ENCODE results near the gene PRKD1.

Gene PRKD1

DNA sequence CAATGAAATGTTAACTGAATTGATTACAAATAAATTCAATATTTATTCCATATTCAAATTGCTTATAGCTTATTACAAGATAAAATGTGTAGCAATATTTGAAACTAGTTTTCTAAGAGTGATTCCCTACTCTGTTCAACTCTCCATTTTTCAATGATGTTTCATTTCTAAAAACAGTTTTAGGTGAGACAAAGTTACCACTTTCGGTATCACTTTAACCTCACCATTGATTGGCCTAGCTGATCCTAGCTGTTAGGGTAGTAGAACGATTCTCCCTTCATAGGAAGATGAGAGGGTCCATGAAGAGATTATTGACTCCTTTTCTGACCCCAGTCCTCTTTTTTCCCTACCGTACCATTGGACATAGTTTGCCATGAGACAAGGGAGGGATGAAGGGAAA lies 373.3 kb downstream of the PRKD1 start:
- H3K9me3 ChIP-seq: no peaks in the 10 kb centered on the region
- no peaks in the 10 kb centered on the region for H4K20me1 ChIP-seq
- no peaks in the 10 kb centered on the region for H3K4me1 ChIP-seq
- no peak overlapping the region for H3K9ac ChIP-seq
- H3K4me3 ChIP-seq: no peak overlapping the region
- H3K27ac ChIP-seq: no peak overlapping the region
- TF ChIP-seq Cebpa-rat (IDR thresholded peaks at IDR 0.05): no peak
- no peak overlapping the region for H3K4me2 ChIP-seq
- no peaks in the 10 kb centered on the region for H3K27me3 ChIP-seq
- no peaks in the 10 kb centered on the region for H3K36me3 ChIP-seq

DNA sequence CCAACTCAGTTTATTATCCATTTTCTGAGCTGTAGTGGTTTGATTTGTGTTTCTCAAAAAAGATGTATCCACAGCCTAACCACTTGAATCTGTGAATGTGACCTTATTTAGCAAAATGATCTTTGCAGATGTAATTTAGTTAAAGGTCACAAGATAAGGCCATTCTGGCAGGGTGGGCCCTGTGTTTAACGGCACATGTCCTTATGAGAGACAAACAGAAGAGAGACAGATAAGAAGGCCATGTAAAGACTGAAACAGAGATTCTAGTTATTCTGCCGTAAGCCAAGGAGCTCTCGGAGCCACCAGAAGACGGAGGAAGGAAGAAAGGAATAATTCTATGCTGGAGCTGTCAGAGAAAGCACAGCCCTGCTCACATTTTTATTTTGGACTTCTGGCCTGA lies 374.2 kb downstream of the PRKD1 start:
- Histone ChIP-seq H3K36me3 (no peaks in the 10 kb centered on the region), H3K9ac (no peak overlapping the region), H4K20me1 (no peaks in the 10 kb centered on the region), H3K4me3 (no peak overlapping the region), H3K4me1 (no peaks in the 10 kb centered on the region), H3K9me3 (no peaks in the 10 kb centered on the region), H3K27me3 (no peaks in the 10 kb centered on the region), H3K4me2 (no peak overlapping the region), H3K27ac (no peak overlapping the region)
- no peak for TF ChIP-seq Cebpa-rat (IDR thresholded peaks at IDR 0.05)

DNA sequence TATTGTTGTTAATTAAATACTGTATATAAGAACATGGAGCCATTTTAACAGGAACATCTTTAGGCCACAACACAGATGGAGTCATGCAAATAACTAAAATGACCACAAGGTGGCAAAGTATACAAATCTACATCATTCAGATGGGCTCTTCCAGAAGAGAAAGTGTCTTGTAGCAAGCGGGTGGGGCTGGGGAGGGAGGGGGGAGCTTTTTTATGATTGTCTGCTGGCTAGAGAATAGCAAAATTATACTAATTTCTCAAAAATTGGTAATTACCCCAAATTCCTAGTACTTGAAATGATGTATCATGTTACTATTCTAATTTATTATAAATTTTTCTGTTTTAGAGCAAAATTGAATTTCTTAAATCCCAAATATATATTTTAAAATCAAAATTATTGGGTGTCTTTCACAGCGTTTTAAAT lies 378.7 kb downstream of the PRKD1 start:
- no peak for TF ChIP-seq Cebpa-rat (IDR thresholded peaks at IDR 0.05)

DNA sequence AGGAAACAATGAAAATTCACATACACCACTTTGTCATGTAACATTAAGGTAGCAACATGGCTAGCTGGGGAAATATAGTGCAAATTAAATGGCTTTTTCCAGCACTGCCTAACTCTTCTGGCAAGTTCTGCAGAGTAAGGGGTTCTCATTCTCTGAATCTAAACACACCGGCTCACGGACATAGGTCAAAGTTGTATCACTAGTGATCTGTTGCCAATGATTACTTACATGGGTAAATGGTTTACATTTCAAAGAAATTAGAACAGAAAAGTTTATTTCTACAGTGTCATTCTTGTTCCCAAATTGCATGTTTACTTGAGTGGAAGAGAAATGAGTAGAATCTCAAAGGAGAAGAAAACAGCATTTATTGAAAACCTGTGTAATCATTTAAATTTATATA lies 381.9 kb downstream of the PRKD1 start:
- no peaks in the 10 kb centered on the region for H3K36me3 ChIP-seq
- no peak for TF ChIP-seq Cebpa-rat (IDR thresholded peaks at IDR 0.05)
- H3K27me3 ChIP-seq: no peaks in the 10 kb centered on the region
- H3K9ac ChIP-seq: no peak overlapping the region
- H3K27ac ChIP-seq: no peak overlapping the region
- no peak overlapping the region for H3K4me2 ChIP-seq
- H3K4me3 ChIP-seq: no peak overlapping the region
- no peaks in the 10 kb centered on the region for H3K9me3 ChIP-seq
- no peaks in the 10 kb centered on the region for H4K20me1 ChIP-seq
- H3K4me1 ChIP-seq: no peaks in the 10 kb centered on the region

More for the DNA sequence above, 378.7 kb downstream of the PRKD1 start:
- Histone ChIP-seq H3K27me3 (no peaks in the 10 kb centered on the region), H3K4me3 (no peak overlapping the region), H3K9ac (no peak overlapping the region), H3K4me2 (no peak overlapping the region), H3K27ac (no peak overlapping the region), H3K9me3 (no peaks in the 10 kb centered on the region), H4K20me1 (no peaks in the 10 kb centered on the region), H3K4me1 (no peaks in the 10 kb centered on the region), H3K36me3 (no peaks in the 10 kb centered on the region)

DNA sequence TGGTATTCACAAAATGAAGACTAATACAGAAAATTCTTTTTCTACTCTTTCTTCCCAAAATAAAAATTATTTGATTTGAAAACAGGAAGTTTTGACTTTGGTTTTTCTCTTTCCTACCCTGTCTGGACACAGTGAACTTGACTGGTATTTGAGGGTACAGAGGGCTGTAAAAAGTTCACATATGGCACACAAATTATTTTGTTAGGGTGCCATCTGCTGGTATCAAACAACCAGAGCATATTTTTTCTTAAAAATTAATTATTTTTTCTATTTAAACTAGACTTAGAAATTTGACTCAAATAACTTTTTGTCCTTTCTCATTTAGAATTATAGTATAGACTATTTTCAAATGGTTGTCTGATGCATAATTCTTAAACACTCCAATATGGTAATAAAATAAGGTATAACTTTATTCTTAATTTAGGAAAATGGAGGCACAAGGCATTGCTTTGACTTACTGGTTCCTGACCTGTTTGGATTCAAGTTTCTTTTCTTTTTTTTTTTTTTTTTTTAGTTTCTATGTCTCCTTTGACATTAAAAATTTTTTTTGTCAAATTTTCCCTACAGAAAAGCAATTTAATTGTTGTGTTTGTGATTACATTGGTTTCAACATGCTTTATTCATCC lies 390.6 kb downstream of the PRKD1 start:
- H3K36me3 ChIP-seq: no peaks in the 10 kb centered on the region

DNA sequence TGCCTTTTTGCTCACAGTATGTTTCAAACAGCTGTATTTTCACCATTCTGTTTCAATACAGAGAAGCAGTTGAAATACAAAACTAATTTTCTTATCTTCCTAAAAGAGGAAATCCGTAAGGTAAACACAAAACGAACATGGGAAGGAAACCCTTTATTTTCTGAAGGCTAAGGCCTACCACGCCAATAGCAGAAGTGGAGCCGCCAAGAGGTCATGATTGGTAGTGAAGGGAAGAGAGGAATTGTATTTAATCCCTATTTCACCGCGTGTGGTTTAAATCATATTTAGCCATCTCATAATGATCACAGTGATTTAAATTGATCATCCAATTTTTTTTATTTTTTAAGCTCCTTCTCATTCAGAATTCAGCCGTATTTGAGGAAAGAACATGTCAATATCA lies 398.2 kb downstream of the PRKD1 start:
- Histone ChIP-seq H3K4me3 (no peak overlapping the region), H3K9me3 (no peaks in the 10 kb centered on the region), H3K27ac (no peak overlapping the region), H3K4me1 (no peaks in the 10 kb centered on the region), H3K27me3 (no peaks in the 10 kb centered on the region), H3K36me3 (no peaks in the 10 kb centered on the region), H3K4me2 (no peak overlapping the region), H3K9ac (no peak overlapping the region), H4K20me1 (no peaks in the 10 kb centered on the region)
- TF ChIP-seq Cebpa-rat (IDR thresholded peaks at IDR 0.05): no peak

More for the DNA sequence above, 390.6 kb downstream of the PRKD1 start:
- H3K4me1 ChIP-seq: no peaks in the 10 kb centered on the region
- H3K4me3 ChIP-seq: no peak overlapping the region
- no peaks in the 10 kb centered on the region for H3K9me3 ChIP-seq
- TF ChIP-seq Cebpa-rat (IDR thresholded peaks at IDR 0.05): no peak
- no peaks in the 10 kb centered on the region for H3K27me3 ChIP-seq
- H3K4me2 ChIP-seq: no peak overlapping the region
- H3K9ac ChIP-seq: no peak overlapping the region
- no peak overlapping the region for H3K27ac ChIP-seq
- H4K20me1 ChIP-seq: no peaks in the 10 kb centered on the region

DNA sequence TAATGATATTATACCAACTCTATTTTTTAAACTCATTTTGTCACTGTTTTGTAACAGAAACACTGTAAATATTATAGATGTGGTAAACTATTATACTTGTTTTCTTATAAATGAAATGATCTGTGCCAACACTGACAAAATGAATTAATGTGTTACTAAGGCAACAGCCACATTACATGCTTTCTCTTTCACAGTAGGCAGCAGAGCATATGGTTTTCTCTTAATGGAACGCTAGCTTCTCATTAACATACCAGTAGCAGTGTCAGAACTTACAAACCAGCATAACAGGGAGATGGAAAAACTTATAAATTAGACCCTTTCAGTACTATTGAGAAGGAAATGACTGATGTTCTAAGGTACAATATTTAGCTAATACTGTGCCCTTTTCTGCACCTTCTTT lies 398.8 kb downstream of the PRKD1 start:
- Histone ChIP-seq H3K36me3 (no peaks in the 10 kb centered on the region), H3K4me1 (no peaks in the 10 kb centered on the region), H3K9me3 (no peaks in the 10 kb centered on the region), H3K4me2 (no peak overlapping the region), H3K27me3 (no peaks in the 10 kb centered on the region), H3K27ac (no peak overlapping the region), H3K9ac (no peak overlapping the region), H4K20me1 (no peaks in the 10 kb centered on the region), H3K4me3 (no peak overlapping the region)
- no peak for TF ChIP-seq Cebpa-rat (IDR thresholded peaks at IDR 0.05)

DNA sequence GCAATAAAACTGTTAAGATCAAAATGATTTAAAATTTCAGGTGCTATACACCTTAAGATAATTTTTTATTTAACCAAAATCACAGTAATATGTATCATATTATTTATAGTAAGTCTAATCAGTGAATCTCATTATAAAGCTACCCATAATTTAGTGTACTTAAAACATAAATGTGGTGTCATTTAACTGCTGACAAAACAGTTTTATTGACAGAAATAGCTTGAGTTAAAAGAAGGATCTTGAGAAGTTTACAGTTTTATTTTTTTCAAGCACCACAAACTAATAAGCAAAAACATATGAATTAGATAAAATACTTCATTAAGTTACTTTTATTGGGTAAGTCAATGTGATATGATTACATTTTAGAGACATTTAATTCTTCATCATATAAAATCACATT lies 400.4 kb downstream of the PRKD1 start:
- H3K4me1 ChIP-seq: no peaks in the 10 kb centered on the region
- no peaks in the 10 kb centered on the region for H3K36me3 ChIP-seq
- no peaks in the 10 kb centered on the region for H4K20me1 ChIP-seq
- no peak overlapping the region for H3K4me3 ChIP-seq
- no peak for TF ChIP-seq Cebpa-rat (IDR thresholded peaks at IDR 0.05)
- no peak overlapping the region for H3K9ac ChIP-seq
- no peaks in the 10 kb centered on the region for H3K9me3 ChIP-seq
- no peaks in the 10 kb centered on the region for H3K27me3 ChIP-seq
- H3K27ac ChIP-seq: no peak overlapping the region
- H3K4me2 ChIP-seq: no peak overlapping the region

Measured in BLaER1 (cell line).